Measurements from ENCODE around the gene STEAP4. TPM values are rescaled to one million over a fixed set of nuclear protein-coding genes. Genes with fewer than 3 reads are reported as not detected.

The STEAP4 gene
- total and polyA plus RNA-seq, 2 of the 13 experiments (the other 11 are each of a cell fraction or from before 2014, with no cell fraction given), result not detected

GRCh38 chr7:88226886-88227516 lies 79.7 kb downstream of the STEAP4 start (continued):
- 0 out of 2 replicates have a peak, but pooled peaks have one; percentile 35 for TF ChIP-seq ATF2 (CRISPR knock-in tag; IDR thresholded peaks at IDR 0.05)
- no peak for TF ChIP-seq PHF20 (CRISPR knock-in tag; IDR thresholded peaks at IDR 0.05)
- TF ChIP-seq TBX2 (CRISPR knock-in tag; IDR thresholded peaks at IDR 0.05; ENCODE audit: borderline replicate concordance), result peak; percentile 26; the same call in 1 of the 2 replicates
- TF ChIP-seq ZNF503 (CRISPR knock-in tag; IDR thresholded peaks at IDR 0.05), result peak; percentile 87

- FAIRE-seq (no peak), DNase-seq (ENCODE audit: low spot score) (peak; percentile 31), ATAC-seq (no peak; the same call in 2 of the 3 replicates)
- Histone ChIP-seq H3K36me3 (replicated peaks in 1 of 2; ENCODE audit: control insufficient read depth in 1 of 2, insufficient read depth in 2 of 2, low read length in 2 of 2) (no peaks in the 10 kb centered on the region), H3K4me1 (ENCODE audit: insufficient read depth, low read length) (peaks cover 21% of the 10 kb centered on the region), H3K4me3 (replicated peaks in 1 of 3; ENCODE audit: insufficient read depth in 1 of 3, low read depth in 2 of 3, low read length in 3 of 3) (no peak overlapping the region), H3K9me3 (ENCODE audit: low read length) (no peaks in the 10 kb centered on the region), H2AFZ (ENCODE audit: low read length) (no peak overlapping the region), H3K27ac (ENCODE audit: extremely low read length, insufficient read depth, low read length) (no peak overlapping the region), H3K79me2 (ENCODE audit: insufficient read depth, low read length) (no peaks in the 10 kb centered on the region), H4K20me1 (ENCODE audit: insufficient read depth, low read length) (no peaks in the 10 kb centered on the region), H3K27me3 (ENCODE audit: control insufficient read depth in 1 of 2, insufficient read depth in 2 of 2, low read length in 2 of 2) (peaks cover 0 to 43% of the 10 kb centered on the region in 2 experiments; a peak in 3 of 5 replicates), H3K4me2 (ENCODE audit: low read depth, low read length) (no peak overlapping the region), H3K9ac (ENCODE audit: insufficient read depth, low read depth, low read length) (no peak overlapping the region)
- POLR2A ChIA-PET, result interaction anchor here (0.9 to 1.4 kb wide), 2 partner anchors 8 to 99 kb away, joined by 3 to 4 read pairs; no protein-coding TSS in a partner anchor
- intact Hi-C loops (cut with micrococcal nuclease; ENCODE audit: unreplicated experiment), result no loop called here
- 0% methylated on average over 4 of the region's 4 CpGs for WGBS (ENCODE audit: low lambda C conversion rate)
- BruUV-seq (replicated peaks), result no TSS peak
- in situ Hi-C loops (cut with HindIII; ENCODE audit: extremely low pct_ligation_motif_present, low pct_unique_long_range_greater_than_20kb), result loop anchor here (25.0 kb wide), 1 partner anchor 611 kb away; no protein-coding TSS in a partner anchor
- CTCF ChIA-PET (ENCODE audit: low intra/inter-chr PET ratio, low total read pairs), result no interaction called here
- TF ChIP-seq POGZ (CRISPR knock-in tag; IDR thresholded peaks at IDR 0.05) (no peak), RARG (CRISPR knock-in tag; IDR thresholded peaks at IDR 0.05; ENCODE audit: low read depth) (no peak), MTF1 (CRISPR knock-in tag; IDR thresholded peaks at IDR 0.05) (no peak), EZH2 (conservative IDR thresholded peaks at IDR 0.05; ENCODE audit: low read depth, low read length) (no peak), ZNF382 (CRISPR knock-in tag; IDR thresholded peaks at IDR 0.05; ENCODE audit: borderline replicate concordance) (no peak), HMG20A (CRISPR knock-in tag; IDR thresholded peaks at IDR 0.05; ENCODE audit: borderline replicate concordance) (peak; percentile 35; the same call in 1 of the 2 replicates), NR2F6 (IDR thresholded peaks at IDR 0.05) (no peak; the same call in 1 of the 2 replicates), NR2F6 (CRISPR knock-in tag; IDR thresholded peaks at IDR 0.05) (peak; percentile 49; the same call in 1 of the 2 replicates), SOX13 (IDR thresholded peaks at IDR 0.05) (no peak), SOX13 (CRISPR knock-in tag; conservative IDR thresholded peaks at IDR 0.05 in 1 of 2, IDR thresholded peaks at IDR 0.05 in 1 of 2) (peak in 1 of 2 experiments; percentile 41; a peak in 1 of 4 replicates), ZNF841 (CRISPR knock-in tag; IDR thresholded peaks at IDR 0.05; ENCODE audit: borderline replicate concordance) (no peak), FOSL2 (CRISPR knock-in tag; IDR thresholded peaks at IDR 0.05) (0 out of 2 replicates have a peak, but pooled peaks have one; percentile 14), TFDP1 (CRISPR knock-in tag; IDR thresholded peaks at IDR 0.05; ENCODE audit: borderline replicate concordance) (no peak), ELK4 (CRISPR knock-in tag; IDR thresholded peaks at IDR 0.05; ENCODE audit: borderline replicate concordance) (no peak), MED1 (CRISPR knock-in tag; IDR thresholded peaks at IDR 0.05) (no peak)
Measured at GRCh38 chr7:88226201-88226600, 80.5 kb downstream of the STEAP4 start.
